ENCODE measurements around the gene PTBP1. TPM values are rescaled to one million over a fixed set of nuclear protein-coding genes. Genes with fewer than 3 reads are reported as not detected.

Gene PTBP1
- total and polyA plus RNA-seq, 9 of the 15 experiments (the other 6 are each of a cell fraction or from before 2014, with no cell fraction given): 14.0 to 759 (median 234) TPM

- Histone ChIP-seq H3K27me3 (ENCODE audit: control insufficient read depth in 2 of 2, insufficient read depth in 2 of 2, low read length in 2 of 2) (no peaks in the 10 kb centered on the region), H3K79me2 (ENCODE audit: control insufficient read depth, insufficient read depth, low read length) (peaks cover 96% of the 10 kb centered on the region), H3K4me3 (peak overlapping the region; percentile 99; the same call in 1 of the 2 replicates), H3K4me1 (replicated peaks in 1 of 2; ENCODE audit: control insufficient read depth in 2 of 2, insufficient read depth in 2 of 2, low read length in 2 of 2) (peaks cover 22 to 80% of the 10 kb centered on the region in 2 experiments), H3K9ac (ENCODE audit: insufficient read depth in 1 of 2, low read depth in 2 of 2, low read length in 2 of 2) (peak overlapping the region in 1 of 2 experiments; percentile 94; a peak in 3 of 4 replicates), H3K4me2 (ENCODE audit: insufficient read depth, low read length) (no peak overlapping the region), H3K9me1 (ENCODE audit: control insufficient read depth, insufficient read depth, low read length) (peaks cover 16% of the 10 kb centered on the region), H2AFZ (ENCODE audit: low read depth, low read length) (no peak overlapping the region), H3K9me3 (replicated peaks; ENCODE audit: control insufficient read depth, insufficient read depth, low read depth, low read length) (no peaks in the 10 kb centered on the region; the same call in 1 of the 2 replicates), H3K36me3 (ENCODE audit: control insufficient read depth, insufficient read depth, low read length) (peaks cover 89% of the 10 kb centered on the region), H3K27ac (ENCODE audit: extremely low read depth, low read depth, low read length) (peak overlapping the region; percentile 98; the same call in 1 of the 3 replicates), H4K20me1 (replicated peaks; ENCODE audit: control insufficient read depth, insufficient read depth, low read length) (peaks cover 66% of the 10 kb centered on the region)
- DNase-seq (ENCODE audit: extremely low read depth in 1 of 4, low spot score in 3 of 4) (peak in 2 of 4 experiments; percentile 14 to 17), ATAC-seq (no peak), FAIRE-seq (no peak)
- ChIA-PET CTCF (ENCODE audit: low intra/inter-chr PET ratio) (no interaction called here), POLR2A (interaction anchor here (1.4 to 2.1 kb wide), 2 partner anchors 8 to 9 kb away, joined by 3 to 8 read pairs; no protein-coding TSS in a partner anchor)
- intact Hi-C loops (cut with micrococcal nuclease): no loop called here
- BruUV-seq (replicated peaks): no TSS peak
- WGBS (ENCODE audit: insufficient coverage, low coverage, missing lambda C conversion rate): 91% methylated on average over 23 of the region's 23 CpGs
- in situ Hi-C loops (cut with MboI): no loop called here
- TF ChIP-seq PPARD (CRISPR knock-in tag; IDR thresholded peaks at IDR 0.05) (no peak), RERE (CRISPR knock-in tag; IDR thresholded peaks at IDR 0.05; ENCODE audit: borderline replicate concordance) (no peak), BCOR (IDR thresholded peaks at IDR 0.05) (no peak), ZEB2 (IDR thresholded peaks at IDR 0.05) (no peak), ZNF134 (CRISPR knock-in tag; conservative IDR thresholded peaks at IDR 0.05) (no peak), DIDO1 (tag; IDR thresholded peaks at IDR 0.05; ENCODE audit: low read depth) (no peak), SRF (CRISPR knock-in tag; IDR thresholded peaks at IDR 0.05) (no peak), BRD4 (IDR thresholded peaks at IDR 0.05) (no peak), ARNT (IDR thresholded peaks at IDR 0.05) (no peak), MAX (CRISPR knock-in tag; IDR thresholded peaks at IDR 0.05) (peak; percentile 25; the same call in 1 of the 2 replicates), POLR2G (IDR thresholded peaks at IDR 0.05; ENCODE audit: low read depth, low read length) (peak; percentile 59; the same call in 1 of the 2 replicates), ZFP36 (IDR thresholded peaks at IDR 0.05; ENCODE audit: low read depth, low read length, partially characterized antibody) (no peak), ILF3 (IDR thresholded peaks at IDR 0.05; ENCODE audit: borderline replicate concordance) (no peak), E2F8 (IDR thresholded peaks at IDR 0.05; ENCODE audit: low read depth, partially characterized antibody) (no peak)
These were observed 4.7 kb downstream of the PTBP1 start for GRCh38 chr19:801861-802497.

All from K562 (cell line).